ENCODE measurements around the gene PRICKLE3.

PRICKLE3 gene

DNA sequence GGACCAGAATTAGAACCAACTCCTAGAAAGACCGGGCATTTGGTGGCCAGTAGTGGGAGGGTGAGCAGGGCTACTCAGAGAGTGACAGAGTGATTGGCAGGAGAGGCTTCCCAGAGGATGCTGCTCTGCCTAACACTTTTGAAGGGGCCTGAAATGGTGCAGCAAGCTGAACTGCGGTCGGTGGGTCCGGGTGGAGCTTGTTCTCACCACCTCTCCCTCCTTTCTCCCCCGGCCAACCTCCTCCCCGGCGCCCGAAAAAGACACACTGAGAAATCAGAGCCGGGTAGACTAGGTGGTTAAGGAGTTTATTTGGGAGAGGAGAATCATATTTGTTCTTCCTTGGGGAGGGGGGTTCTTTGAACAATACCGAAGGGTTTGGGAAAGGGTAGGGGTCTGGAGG lies 1.4 kb upstream of the PRICKLE3 start:
- no peak overlapping the region for H3K4me3 ChIP-seq (ENCODE audit: low read depth, low read length)
- in situ Hi-C loops (cut with HindIII; ENCODE audit: low sequenced_read_pairs): no loop called here
- no peak for TF ChIP-seq CTCF (IDR thresholded peaks at IDR 0.05; ENCODE audit: low read depth, low read length)
- no peak for DNase-seq (ENCODE audit: low read depth, low spot score)

- TF ChIP-seq CTCF (IDR thresholded peaks at IDR 0.05; ENCODE audit: low read depth, low read length): no peak
- in situ Hi-C loops (cut with HindIII; ENCODE audit: low sequenced_read_pairs): no loop called here
- no peak overlapping the region for H3K4me3 ChIP-seq (ENCODE audit: low read depth, low read length)
- DNase-seq (ENCODE audit: low read depth, low spot score): no peak
Observed at GRCh38 chrX:49187028-49187394, 838 bp upstream of the PRICKLE3 start.

GRCh38 chrX:49184294-49185281 lies 1.6 kb downstream of the PRICKLE3 start:
- in situ Hi-C loops (cut with HindIII; ENCODE audit: low sequenced_read_pairs): no loop called here
- no peak for TF ChIP-seq CTCF (IDR thresholded peaks at IDR 0.05; ENCODE audit: low read depth, low read length)
- peak overlapping the region; percentile 31 for H3K4me3 ChIP-seq (ENCODE audit: low read depth, low read length)
- DNase-seq (ENCODE audit: low read depth, low spot score): peak; percentile 85

DNA sequence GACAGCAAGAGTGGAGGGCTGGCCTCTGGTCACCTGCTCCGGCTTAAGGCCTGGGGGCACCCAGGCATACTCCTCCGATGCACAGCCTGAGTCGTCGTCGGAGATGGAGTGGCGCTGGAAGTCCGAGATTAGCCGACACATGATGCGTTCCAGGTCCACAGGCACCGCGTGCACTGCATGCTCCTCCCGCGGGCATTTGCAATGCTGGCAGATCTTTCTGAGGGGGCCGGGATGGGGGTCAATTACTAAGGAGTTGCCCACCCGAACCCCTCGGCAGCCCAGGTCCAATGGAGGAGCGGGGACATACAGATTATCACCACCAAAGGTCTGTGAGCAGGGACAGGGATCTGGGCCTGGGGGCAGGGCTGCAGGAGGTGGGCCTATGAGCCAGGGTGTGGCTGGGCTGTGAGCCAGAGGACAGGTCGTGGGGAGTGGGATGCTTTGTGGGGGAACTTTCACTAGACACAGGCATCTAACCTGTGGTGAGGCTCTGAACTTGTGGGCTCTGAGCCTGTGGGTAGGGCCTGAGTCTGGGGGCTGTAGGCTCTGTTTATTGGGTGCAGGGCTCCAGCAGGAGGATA lies 2.4 kb downstream of the PRICKLE3 start:
- no peak for DNase-seq (ENCODE audit: low read depth, low spot score)
- H3K4me3 ChIP-seq (ENCODE audit: low read depth, low read length): peak overlapping the region; percentile 31
- no peak for TF ChIP-seq CTCF (IDR thresholded peaks at IDR 0.05; ENCODE audit: low read depth, low read length)
- in situ Hi-C loops (cut with HindIII; ENCODE audit: low sequenced_read_pairs): no loop called here

DNA sequence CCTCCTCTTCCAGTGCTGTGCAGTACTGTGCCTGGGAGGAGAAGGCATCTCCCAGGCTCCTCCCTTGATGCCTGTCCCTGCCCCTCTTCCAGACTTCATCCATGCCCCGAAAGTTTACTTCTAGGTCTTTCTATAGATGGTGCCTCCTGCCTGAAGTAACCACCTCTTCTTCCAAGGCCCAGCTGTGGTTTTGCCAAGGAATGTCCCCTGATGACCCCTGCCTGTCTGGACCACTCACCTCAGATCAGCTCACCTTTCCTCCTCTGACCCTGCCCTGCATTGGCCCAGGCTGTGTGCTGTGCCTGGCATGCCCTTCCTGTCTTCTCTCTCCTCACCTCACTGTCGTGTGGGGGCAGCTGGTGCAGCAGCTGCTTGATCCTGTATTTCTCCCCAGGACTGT lies 6.8 kb downstream of the PRICKLE3 start:
- H3K4me3 ChIP-seq (ENCODE audit: low read depth, low read length): no peak overlapping the region
- no peak for DNase-seq (ENCODE audit: low read depth, low spot score)
- in situ Hi-C loops (cut with HindIII; ENCODE audit: low sequenced_read_pairs): no loop called here
- TF ChIP-seq CTCF (IDR thresholded peaks at IDR 0.05; ENCODE audit: low read depth, low read length): no peak

DNA sequence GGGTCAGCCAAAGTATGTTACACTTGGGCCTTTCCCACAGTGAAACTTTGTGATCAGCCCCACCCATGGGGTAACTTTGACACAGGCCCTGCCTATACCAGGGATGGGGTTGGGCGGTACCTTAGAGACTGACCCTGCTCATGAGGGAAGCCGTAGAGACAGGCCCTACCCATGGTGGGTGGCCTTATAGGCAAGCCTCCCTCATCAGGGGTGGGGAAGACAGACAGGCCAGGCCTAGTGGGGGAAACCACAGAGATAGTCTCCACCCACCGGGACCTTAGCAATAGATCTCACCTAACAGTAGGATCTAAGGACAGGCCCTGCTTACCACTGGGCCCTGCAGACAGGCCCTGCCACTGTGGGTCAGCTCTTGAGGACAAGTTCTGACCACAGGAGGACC lies 7.6 kb downstream of the PRICKLE3 start:
- in situ Hi-C loops (cut with HindIII; ENCODE audit: low sequenced_read_pairs): no loop called here
- DNase-seq (ENCODE audit: low read depth, low spot score): no peak
- H3K4me3 ChIP-seq (ENCODE audit: low read depth, low read length): no peak overlapping the region
- TF ChIP-seq CTCF (IDR thresholded peaks at IDR 0.05; ENCODE audit: low read depth, low read length): no peak

All from astrocyte of the spinal cord (primary cell).